NCI-H446 (cell line): ENCODE data around the gene TBRG1.

Source experiments
- DNase-seq, 2 experiments: peaks; one replicate each; lab custom pipeline; 2025; lab: John Stamatoyannopoulos, UW

TBRG1 gene

DNA sequence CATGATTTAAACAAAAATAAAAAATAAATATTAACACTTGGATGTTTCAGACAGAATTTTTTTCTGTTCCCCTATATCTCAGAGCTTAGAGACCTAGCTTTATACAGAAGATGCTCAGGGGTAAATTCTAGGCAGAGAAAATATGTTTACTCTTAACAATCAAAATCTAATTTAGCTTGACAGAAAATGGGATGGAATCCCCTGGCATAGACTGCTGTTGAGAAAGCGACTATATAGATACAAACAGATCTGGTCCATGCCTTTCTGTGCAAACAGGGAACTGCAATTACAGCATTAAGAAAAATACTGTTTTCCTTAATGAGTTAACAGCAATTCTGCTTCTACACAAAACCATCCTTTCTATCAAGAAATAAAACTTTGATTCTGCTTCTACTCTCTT is 36.3 kb downstream of the TBRG1 start:
- DNase-seq: no peak

DNA sequence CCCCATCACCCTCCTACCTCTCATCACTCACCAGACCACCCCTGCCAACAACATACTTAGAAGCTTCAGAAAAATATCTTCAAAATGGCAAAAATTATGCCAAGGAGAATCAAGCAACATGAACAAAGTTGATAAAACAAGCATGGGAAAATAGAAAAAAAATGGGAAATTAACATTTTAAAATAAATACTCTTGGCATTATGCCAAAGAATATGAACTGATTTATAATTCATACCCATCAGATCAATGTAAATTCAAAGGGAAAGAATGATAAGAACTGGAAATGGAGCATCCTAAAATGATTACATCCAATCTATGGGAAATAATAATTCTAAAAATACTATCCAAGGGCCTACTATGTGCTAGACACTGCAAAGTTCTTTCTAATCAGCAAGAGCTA is 38.9 kb downstream of the TBRG1 start:
- DNase-seq: no peak

DNA sequence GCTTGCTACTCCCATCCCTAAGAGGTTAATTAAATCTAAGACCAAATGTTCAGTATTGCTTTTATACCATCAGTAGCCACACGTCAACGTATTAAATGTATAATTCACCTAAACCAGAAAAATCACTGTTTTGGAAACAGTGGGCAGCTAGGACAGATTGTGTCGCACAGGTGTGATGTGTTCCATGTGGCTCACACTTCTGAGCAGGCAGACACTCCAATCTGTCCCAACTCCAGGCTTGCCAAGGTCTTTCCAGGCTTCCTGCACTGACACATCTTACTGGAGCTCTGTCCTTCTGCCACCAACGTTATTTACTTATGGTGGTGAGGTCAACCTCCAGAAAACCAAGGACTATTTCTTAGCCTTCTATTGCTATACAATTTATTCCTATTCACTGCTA is 39.4 kb downstream of the TBRG1 start:
- no peak for DNase-seq

DNA sequence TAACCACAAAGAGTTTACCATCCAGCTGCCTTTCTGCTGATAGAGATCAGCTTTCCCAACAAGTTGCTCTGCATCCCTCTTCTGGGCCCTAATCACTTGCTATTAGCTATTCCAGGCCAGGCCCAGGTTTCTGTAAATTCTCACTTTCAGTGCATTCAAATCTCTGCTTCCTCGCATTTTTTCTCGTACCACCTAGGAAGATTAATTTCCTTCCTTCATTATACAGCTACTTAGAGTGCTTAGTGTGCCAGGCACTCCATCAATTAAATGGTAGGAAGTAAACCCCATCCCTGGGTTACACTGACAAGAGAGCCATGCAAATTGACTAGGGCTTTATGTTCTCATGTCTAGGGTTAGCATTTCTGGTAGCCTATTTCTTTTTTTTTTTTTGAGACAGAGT is 41.2 kb downstream of the TBRG1 start:
- no peak for DNase-seq

DNA sequence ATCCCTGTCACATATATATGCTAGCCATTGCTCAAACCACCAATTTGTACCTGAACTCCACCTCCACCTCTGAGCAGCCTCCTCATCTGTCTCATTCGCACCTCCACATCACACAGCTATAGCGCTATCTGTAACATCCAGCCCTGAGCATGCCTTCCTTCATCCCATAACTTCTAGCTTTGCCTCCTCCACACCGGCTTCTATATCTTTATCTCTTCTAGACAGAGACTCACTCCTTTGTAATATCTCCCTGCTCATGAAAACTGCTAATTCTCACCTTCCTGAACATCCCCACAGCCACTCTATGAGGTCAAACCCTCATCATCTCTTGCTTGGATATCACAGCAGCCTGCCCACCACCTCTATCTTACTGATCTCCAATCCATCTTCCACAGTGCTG is 44.9 kb downstream of the TBRG1 start:
- no peak for DNase-seq

DNA sequence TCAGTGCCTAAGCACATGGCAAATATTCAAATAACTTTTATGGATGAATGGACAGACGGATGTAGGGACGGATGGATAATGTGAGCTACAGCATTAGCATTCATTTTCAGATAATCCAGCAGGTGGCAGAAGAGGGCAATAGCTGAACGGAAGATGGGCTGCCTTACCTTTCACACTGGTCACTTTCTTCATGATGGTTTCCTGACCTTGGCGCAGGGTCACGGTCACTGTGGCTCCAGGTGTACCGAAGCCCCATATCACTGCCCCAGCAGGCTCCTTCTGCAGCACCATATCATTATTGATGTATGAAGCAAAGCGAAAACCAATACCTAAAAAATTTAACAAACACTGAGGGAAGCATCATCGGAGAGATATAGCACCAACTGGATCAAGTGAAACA is 46.5 kb downstream of the TBRG1 start:
- peak; percentile 13 to 46 for DNase-seq

DNA sequence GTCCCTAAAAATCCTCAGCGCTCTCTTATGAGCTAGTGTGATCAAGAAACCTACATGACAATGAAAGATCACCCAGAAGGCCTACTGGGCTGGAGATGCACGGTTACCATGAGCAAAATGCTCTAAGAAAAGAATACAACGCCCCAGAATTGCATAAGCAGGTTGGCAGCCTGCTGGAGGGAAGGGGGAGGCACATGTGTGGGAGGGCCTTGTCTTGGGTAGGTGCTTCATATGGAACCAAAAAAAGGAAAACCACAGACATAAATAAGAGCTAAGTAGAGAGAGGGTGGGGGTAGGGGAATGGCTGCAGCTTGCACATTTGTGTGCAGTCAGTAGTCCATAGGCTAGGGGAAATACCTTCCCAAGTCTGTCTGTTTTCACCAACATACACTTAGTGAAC is 48.1 kb downstream of the TBRG1 start:
- no peak for DNase-seq

DNA sequence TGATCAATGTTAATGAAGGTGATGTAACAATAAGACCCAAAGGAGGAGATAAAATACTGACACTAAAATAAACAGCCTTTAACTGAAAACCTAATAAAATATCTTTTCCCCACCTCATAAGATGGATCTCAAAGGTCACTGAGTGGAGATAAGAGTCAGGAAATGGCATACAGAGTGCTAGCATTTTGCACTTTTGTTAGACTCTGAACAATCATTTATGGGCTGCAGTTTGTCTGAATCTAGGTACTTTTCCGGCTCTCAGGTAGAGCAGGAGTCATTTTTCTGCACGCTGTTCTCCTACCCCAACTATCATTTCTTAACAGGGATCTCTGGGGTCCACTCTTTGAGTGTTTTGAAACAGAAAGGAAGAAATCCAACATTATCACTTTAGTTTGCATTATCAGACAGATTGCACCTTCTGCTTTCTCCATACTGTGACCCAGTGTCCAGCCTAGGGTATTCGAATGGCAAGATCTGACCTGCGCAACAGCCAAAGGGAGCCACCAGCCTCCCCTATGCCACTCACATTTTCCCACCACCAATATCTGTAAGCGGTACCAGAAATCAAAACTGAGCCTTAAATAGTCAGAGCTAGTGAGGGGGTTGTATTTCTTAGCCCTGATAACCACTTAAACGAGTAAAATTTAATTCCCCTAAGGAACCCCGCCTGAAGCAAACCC is 50.0 kb downstream of the TBRG1 start:
- DNase-seq: no peak

DNA sequence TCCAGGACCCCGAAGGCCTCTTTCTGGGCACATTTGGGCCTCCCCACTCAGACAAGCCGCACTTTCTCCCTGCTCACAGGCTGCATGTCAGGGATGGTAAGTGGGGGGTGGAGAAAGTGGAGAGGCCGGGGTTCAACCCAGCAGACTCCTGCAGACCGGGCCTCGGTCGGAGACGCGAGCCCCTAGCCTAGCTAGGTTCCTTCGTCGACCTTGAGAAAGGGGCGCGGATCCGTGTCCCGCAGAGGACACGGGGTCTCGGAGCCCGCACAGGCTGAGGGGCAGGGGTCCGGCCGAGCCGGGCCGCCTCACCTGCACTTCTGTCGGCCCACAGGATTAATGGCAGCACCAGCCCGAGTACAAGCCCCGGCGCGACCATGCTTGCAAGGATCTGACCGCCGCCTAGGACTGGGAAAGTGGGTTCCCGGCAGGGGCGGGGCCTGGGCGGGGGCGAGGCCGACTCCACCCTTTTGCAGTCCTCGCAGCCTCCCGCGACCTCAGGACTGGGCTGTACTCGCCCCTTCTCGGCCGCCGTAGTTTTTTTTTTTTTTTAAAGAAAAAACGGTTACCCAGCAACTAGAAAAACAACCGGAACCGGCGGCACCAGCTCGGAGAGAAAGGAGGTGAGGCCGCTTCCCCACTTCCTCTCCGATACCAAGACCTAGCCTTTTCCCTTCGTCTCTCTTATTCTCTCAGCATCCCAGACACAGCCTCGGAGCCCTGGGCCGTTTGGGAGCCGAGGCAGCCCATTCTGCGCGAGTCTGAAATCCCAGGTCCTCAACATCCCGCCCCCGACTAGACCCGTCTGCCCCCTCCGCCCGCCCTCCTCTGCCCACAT is 50.9 kb downstream of the TBRG1 start, which contains the start of the genes SIAE and SPA17:
Gene SIAE, minus strand, starts transcription at position 407 of the 835 bp plus-strand sequence. Its CDS starts 31 bp downstream, at position 376.
Gene SPA17, plus strand, starts transcription at position 572 of the 835 bp plus-strand sequence. CDS start 1,361 bp downstream, outside the sequence.
- DNase-seq: peak; percentile 59 to 87

DNA sequence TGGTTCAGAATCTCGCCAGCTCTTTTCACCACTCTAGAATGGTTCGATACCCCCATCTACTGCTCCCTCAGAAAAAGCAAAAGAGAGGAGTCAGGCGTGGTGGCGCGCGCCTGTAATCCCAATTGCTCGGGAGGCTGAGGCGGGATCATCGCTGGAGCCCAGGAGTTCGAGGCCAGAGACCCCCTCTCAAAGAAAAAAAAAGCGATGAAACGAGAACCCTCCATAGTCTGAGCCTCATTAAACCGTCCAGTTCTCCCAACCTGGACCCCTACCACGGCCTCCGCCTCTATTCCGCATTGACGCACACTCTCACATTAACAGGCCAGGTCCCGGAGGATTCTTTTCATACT is 51.5 kb downstream of the TBRG1 start:
- DNase-seq: no peak

DNA sequence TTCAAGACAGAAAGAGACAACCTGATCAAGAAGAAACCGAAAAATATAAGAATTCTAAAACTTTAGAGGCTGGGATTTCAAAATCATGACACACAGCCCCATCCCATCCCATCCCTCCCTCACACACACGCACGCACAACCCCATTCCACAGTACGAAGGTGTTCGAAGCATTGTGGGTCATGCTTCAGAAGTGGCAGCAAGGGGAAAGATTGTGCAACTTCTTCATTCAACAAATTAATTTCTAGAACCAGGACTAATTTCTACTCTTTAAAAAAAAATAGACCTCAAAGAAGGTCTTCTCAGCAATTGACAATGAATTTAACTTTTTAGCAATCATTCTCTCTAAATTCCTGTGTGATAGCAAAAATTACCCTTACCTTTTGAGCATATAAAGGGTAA is 51.9 kb downstream of the TBRG1 start:
- DNase-seq: no peak

DNA sequence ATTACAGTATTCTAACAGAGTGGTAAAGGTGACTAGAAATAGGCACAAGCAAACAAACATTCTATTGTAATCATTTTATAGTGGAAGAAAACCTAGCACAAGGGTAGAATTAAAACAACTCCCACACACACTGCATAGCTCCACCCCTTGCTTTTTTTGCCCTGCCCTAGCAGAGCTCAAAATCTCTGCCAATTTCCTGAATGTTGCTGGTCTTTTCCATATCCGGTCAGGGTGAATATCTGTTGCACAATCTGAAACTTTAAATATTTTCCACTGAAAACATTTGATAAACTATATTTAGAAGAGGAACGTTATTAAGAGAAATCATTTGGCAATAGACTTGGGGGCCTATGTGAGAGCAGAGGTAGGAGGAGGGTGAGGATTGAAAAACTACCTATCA is 53.7 kb downstream of the TBRG1 start:
- no peak for DNase-seq

DNA sequence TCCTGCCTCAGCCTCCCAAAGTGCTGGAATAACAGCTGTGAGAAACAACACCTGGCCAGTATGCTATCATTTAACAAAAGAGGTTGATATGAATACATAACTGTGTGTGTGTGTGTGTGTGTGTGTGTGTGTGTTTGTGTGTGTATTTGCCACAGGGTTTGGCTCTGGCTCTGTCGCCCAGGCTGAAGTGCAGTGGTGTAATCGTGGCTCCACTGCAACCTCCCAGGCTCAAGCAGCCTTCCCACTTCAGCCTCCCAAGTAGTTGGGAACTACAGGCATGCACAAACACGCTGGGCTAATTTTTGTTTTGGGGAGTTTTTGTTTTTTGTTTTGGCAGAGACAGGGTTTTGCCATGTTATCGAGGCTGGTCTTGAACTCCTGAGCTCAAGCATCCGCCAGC is 55.8 kb downstream of the TBRG1 start:
- DNase-seq: no peak

DNA sequence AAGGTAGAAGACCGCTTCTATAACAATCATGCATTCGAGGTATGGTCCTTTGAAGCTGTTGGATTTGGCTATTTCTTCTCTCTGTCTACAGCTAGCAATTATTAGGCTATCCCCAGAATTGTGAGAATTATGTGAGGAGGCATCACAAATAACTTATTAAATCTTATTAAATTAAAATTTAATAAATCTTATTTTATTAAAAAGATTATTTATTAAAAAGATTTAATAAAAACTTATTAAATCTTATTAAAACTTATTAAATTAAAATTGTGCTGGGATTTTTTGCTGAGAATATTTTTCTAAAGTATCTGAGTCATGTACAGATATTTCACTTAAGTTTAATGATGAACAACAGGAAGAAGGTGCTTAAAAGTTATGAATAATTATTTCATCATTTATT is 58.8 kb downstream of the TBRG1 start:
- DNase-seq: no peak

DNA sequence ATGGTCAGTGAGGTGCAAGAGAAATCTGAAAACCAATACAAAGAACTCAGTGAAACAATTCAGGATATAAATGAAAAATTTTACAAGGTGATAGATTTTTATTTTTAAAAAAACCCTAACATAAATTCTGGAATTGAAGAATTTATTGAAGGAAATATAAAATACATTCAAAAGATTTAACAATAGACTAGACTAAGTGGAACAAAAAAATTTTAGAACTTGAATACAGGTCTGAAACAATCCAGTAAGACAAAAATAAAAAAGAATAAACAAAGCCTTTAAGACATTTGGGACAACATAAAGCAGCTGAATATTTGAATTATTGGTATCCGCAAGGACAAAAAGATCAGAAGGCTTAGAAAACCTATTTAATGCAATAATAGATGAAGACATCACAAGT is 59.8 kb downstream of the TBRG1 start:
- no peak for DNase-seq
